Keratinocyte (primary cell): Measurements from ENCODE around the gene FDPS. TPM values are rescaled to one million over a fixed set of nuclear protein-coding genes. Genes with fewer than 3 reads are reported as not detected.

Source experiments
- DNase-seq: peaks from one replicate; pipeline ENCODE4 v3.0.0-alpha.2; 2011; ENCODE audit warnings: low read depth, missing footprints, low spot score
- FAIRE-seq: peaks from 2 replicates; lab custom pipeline; 2011; peaks lifted over from hg19 to GRCh38; lab: Jason Lieb, UNC
- H2AFZ ChIP-seq: 2 replicates; pipeline ENCODE4 v1.6.0; 2012; ENCODE audit warnings: low read length, control low read depth, inconsistent platforms; ENCODE audit not compliant: control insufficient read depth
- H3K27ac ChIP-seq: 2 replicates; pipeline ENCODE4 v1.5.1; 2011; ENCODE audit warnings: low read length; ENCODE audit not compliant: control insufficient read depth, insufficient read depth
- H3K27me3 ChIP-seq: 3 replicates; pipeline ENCODE4 v1.6.0; 2011; ENCODE audit warnings: low read length; ENCODE audit not compliant: control insufficient read depth, insufficient read depth; ENCODE audit errors: extremely low read depth
- H3K36me3 ChIP-seq, 2 experiments: 2 replicates in 1 of 2; 3 replicates in 1 of 2; pipeline ENCODE4 v1.5.1; 2011; ENCODE audit warnings: low read length in 2 of 2, mild to moderate bottlenecking in 1 of 2; ENCODE audit not compliant: control insufficient read depth in 2 of 2, insufficient read depth in 2 of 2; ENCODE audit errors: extremely low read depth in 1 of 2
- H3K4me1 ChIP-seq: 3 replicates; pipeline ENCODE4 v1.5.1; 2011; ENCODE audit warnings: low read length; ENCODE audit not compliant: control insufficient read depth, insufficient read depth; ENCODE audit errors: extremely low read depth
- H3K4me2 ChIP-seq: 3 replicates; pipeline ENCODE4 v1.6.0; 2011; ENCODE audit warnings: low read depth, low read length; ENCODE audit not compliant: control insufficient read depth, insufficient read depth; ENCODE audit errors: extremely low read depth
- H3K4me3 ChIP-seq, 3 experiments: fragments of 200-600 bp in 1 of 3; sonication (generic) in 1 of 3; 2 replicates in 2 of 3; 3 replicates in 1 of 3; pipeline ENCODE4 v1.5.1; 2011 to 2016; ENCODE audit warnings: low read length in 3 of 3, mild to moderate bottlenecking in 3 of 3, control low read depth in 2 of 3, inconsistent platforms in 1 of 3, low read depth in 1 of 3, mixed read lengths in 1 of 3, mixed run types in 1 of 3, moderate library complexity in 1 of 3; ENCODE audit not compliant: control insufficient read depth in 2 of 3, insufficient read depth in 2 of 3; ENCODE audit errors: extremely low read depth in 1 of 3
- H3K79me2 ChIP-seq: 2 replicates; pipeline ENCODE4 v1.6.0; 2012; ENCODE audit warnings: low read length; ENCODE audit not compliant: control insufficient read depth, insufficient read depth
- H3K9ac ChIP-seq: 3 replicates; pipeline ENCODE4 v1.6.0; 2011; ENCODE audit warnings: low read length; ENCODE audit not compliant: control insufficient read depth, insufficient read depth; ENCODE audit errors: extremely low read depth
- H3K9me1 ChIP-seq: 3 replicates; pipeline ENCODE4 v1.6.0; 2011; ENCODE audit warnings: low read length; ENCODE audit not compliant: control insufficient read depth, insufficient read depth; ENCODE audit errors: extremely low read depth
- H3K9me3 ChIP-seq: 2 replicates; pipeline ENCODE4 v1.5.1; 2012; ENCODE audit warnings: low read depth, low read length; ENCODE audit not compliant: control insufficient read depth
- H4K20me1 ChIP-seq: 3 replicates; pipeline ENCODE4 v1.6.0; 2011; ENCODE audit warnings: low read length; ENCODE audit not compliant: control insufficient read depth, insufficient read depth; ENCODE audit errors: extremely low read depth
- CTCF ChIP-seq, 3 experiments: IDR thresholded peaks in 1 of 3; conservative IDR thresholded peaks in 1 of 3; optimal IDR thresholded peaks in 1 of 3; 2 replicates in 2 of 3; 3 replicates in 1 of 3; pipeline versions ENCODE3 to v1.5.1; 2011; ENCODE audit warnings: low read length in 3 of 3, mild to moderate bottlenecking in 3 of 3, moderate library complexity in 2 of 3, control low read depth in 1 of 3, inconsistent platforms in 1 of 3; ENCODE audit not compliant: insufficient read depth in 2 of 3; ENCODE audit errors: extremely low read depth in 1 of 3
- EZH2 ChIP-seq: IDR thresholded peaks from one replicate; pipeline ENCODE4 v1.6.1; 2012; ENCODE audit warnings: inconsistent platforms, mild to moderate bottlenecking, low read length, moderate library complexity
- dilution Hi-C: fragments of 300-500 bp; cut with MboI; formaldehyde crosslinking; loops from one replicate; pipeline ENCODE4 v1.7.0; 2020; ENCODE audit warnings: low sequenced_read_pairs; ENCODE audit not compliant: extremely low pct_ligation_motif_present
- polyA plus RNA-seq, 5 experiments: library from polyadenylated mRNA; depleted of rRNA in 3 of 5; stranded (reverse) in 3 of 5; stranded (forward) in 1 of 5; unstranded in 1 of 5; fragments of >200 nt; gene quantifications; 1 replicate in 1 of 5; 2 replicates in 3 of 5; 3 replicates in 1 of 5; pipeline versions ENCODE4 v1.2.1 to v1.2.3, GENCODE V29; 2011 to 2012; ENCODE audit warnings: missing spikeins in 2 of 5, low read depth in 1 of 5, low replicate concordance in 1 of 5

Gene FDPS
- polyA plus RNA-seq, 1 donor (not counting 4 experiments of a cell fraction or from before 2014, with no cell fraction given), result 821 TPM

GRCh38 chr1:155285063-155285462, 23.6 kb upstream of the FDPS start:
- H3K4me2 ChIP-seq, result no peak overlapping the region
- H4K20me1 ChIP-seq, result no peaks in the 10 kb centered on the region
- H3K36me3 ChIP-seq, result no peaks in the 10 kb centered on the region
- dilution Hi-C loops, result no loop called here
- no peak for DNase-seq
- no peaks in the 10 kb centered on the region for H3K79me2 ChIP-seq
- no peak for TF ChIP-seq CTCF (optimal IDR thresholded peaks at IDR 0.05 in 1 of 3, IDR thresholded peaks at IDR 0.05 in 1 of 3, conservative IDR thresholded peaks at IDR 0.05 in 1 of 3; ENCODE audit: extremely low read depth in 1 of 3, insufficient read depth in 2 of 3, low read length in 3 of 3)
- no peak for TF ChIP-seq EZH2
- H2AFZ ChIP-seq, result no peak overlapping the region
- no peaks in the 10 kb centered on the region for H3K9me1 ChIP-seq
- no peaks in the 10 kb centered on the region for H3K4me1 ChIP-seq
- H3K4me3 ChIP-seq, result no peak overlapping the region
- no peak overlapping the region for H3K27ac ChIP-seq
- H3K9me3 ChIP-seq, result no peaks in the 10 kb centered on the region
- H3K27me3 ChIP-seq, result no peaks in the 10 kb centered on the region
- no peak for FAIRE-seq
- H3K9ac ChIP-seq, result no peak overlapping the region

- Histone ChIP-seq H3K4me2 (no peak overlapping the region), H3K36me3 (no peaks in the 10 kb centered on the region), H3K9me3 (no peaks in the 10 kb centered on the region), H3K4me1 (no peaks in the 10 kb centered on the region), H2AFZ (no peak overlapping the region), H3K4me3 (no peak overlapping the region), H3K9ac (no peak overlapping the region), H3K27ac (no peak overlapping the region), H4K20me1 (no peaks in the 10 kb centered on the region), H3K79me2 (no peaks in the 10 kb centered on the region), H3K9me1 (no peaks in the 10 kb centered on the region), H3K27me3 (no peaks in the 10 kb centered on the region)
- FAIRE-seq (no peak), DNase-seq (no peak)
- no peak for TF ChIP-seq CTCF (optimal IDR thresholded peaks at IDR 0.05 in 1 of 3, IDR thresholded peaks at IDR 0.05 in 1 of 3, conservative IDR thresholded peaks at IDR 0.05 in 1 of 3; ENCODE audit: extremely low read depth in 1 of 3, insufficient read depth in 2 of 3, low read length in 3 of 3)
- no peak for TF ChIP-seq EZH2
- dilution Hi-C loops, result no loop called here
Observed at GRCh38 chr1:155285631-155286044, 23.0 kb upstream of the FDPS start.
